GM21381 (cell line): Measurements from ENCODE around the gene PDILT.

ENCODE experiments used
- ATAC-seq: cut with Tn5 transposase; IDR thresholded peaks from one replicate; pipeline ENCODE4 v1.9.1; 2021; ENCODE audit warnings: mild to moderate bottlenecking, moderate library complexity; ENCODE audit not compliant: unreplicated experiment

The PDILT gene

GRCh38 chr16:20364051-20364450 lies 40.5 kb downstream of the PDILT start:
- no peak for ATAC-seq

GRCh38 chr16:20363191-20363590 lies 41.3 kb downstream of the PDILT start:
- no peak for ATAC-seq

- ATAC-seq, result no peak
These were observed 44.5 kb downstream of the PDILT start for GRCh38 chr16:20359997-20360396.

- no peak for ATAC-seq
These were observed 49.3 kb downstream of the PDILT start for GRCh38 chr16:20355114-20355782.

GRCh38 chr16:20353379-20353778 lies 51.2 kb downstream of the PDILT start:
- ATAC-seq, result no peak

- no peak for ATAC-seq
These were observed 51.9 kb downstream of the PDILT start, which contains the start of gene UMOD for GRCh38 chr16:20352615-20353014. Gene UMOD, minus strand, starts transcription at chr16:20352715. Its CDS starts 1,978 bp downstream, at chr16:20350737.

GRCh38 chr16:20349615-20350014 lies 54.9 kb downstream of the PDILT start:
- ATAC-seq, result no peak

- ATAC-seq, result no peak
These were observed 56.0 kb downstream of the PDILT start for GRCh38 chr16:20348365-20349185.

- no peak for ATAC-seq
These were observed 56.7 kb downstream of the PDILT start for GRCh38 chr16:20347666-20348364.

GRCh38 chr16:20344611-20345010 lies 59.9 kb downstream of the PDILT start:
- ATAC-seq, result no peak

GRCh38 chr16:20339744-20340143 lies 64.8 kb downstream of the PDILT start:
- ATAC-seq, result no peak

GRCh38 chr16:20336955-20337354 lies 67.6 kb downstream of the PDILT start:
- ATAC-seq, result no peak

- ATAC-seq, result no peak
These were observed 70.1 kb downstream of the PDILT start for GRCh38 chr16:20334396-20334795.

GRCh38 chr16:20333120-20333519 lies 71.4 kb downstream of the PDILT start:
- no peak for ATAC-seq

GRCh38 chr16:20332411-20332810 lies 72.1 kb downstream of the PDILT start:
- ATAC-seq, result no peak

GRCh38 chr16:20331635-20332034 lies 72.9 kb downstream of the PDILT start:
- ATAC-seq, result no peak

GRCh38 chr16:20329392-20330138 lies 75.0 kb downstream of the PDILT start:
- ATAC-seq, result no peak

GRCh38 chr16:20327444-20328041 lies 77.0 kb downstream of the PDILT start, which contains the start of gene GP2:
Gene GP2, minus strand, starts transcription at chr16:20327513. Its CDS starts 1,082 bp downstream, at chr16:20326431.
- ATAC-seq, result no peak

GRCh38 chr16:20326321-20326720 lies 78.2 kb downstream of the PDILT start:
- ATAC-seq, result no peak

- no peak for ATAC-seq
These were observed 79.5 kb downstream of the PDILT start for GRCh38 chr16:20325005-20325404.
